Medulla oblongata (tissue), 1 donor: ENCODE measurements around the gene C10orf105.

Experiments
- DNase-seq: peaks from one replicate; pipeline ENCODE4 v3.0.0-alpha.2; 2015; ENCODE audit errors: extremely low spot score

C10orf105 gene

GRCh38 chr10:71716426-71716825 lies 3.2 kb downstream of the C10orf105 start:
- no peak for DNase-seq

- no peak for DNase-seq
Measured at GRCh38 chr10:71715860-71716259, 3.7 kb downstream of the C10orf105 start.

GRCh38 chr10:71715026-71715425 lies 4.6 kb downstream of the C10orf105 start:
- DNase-seq = no peak

- no peak for DNase-seq
Measured at GRCh38 chr10:71714592-71714991, 5.0 kb downstream of the C10orf105 start.

- no peak for DNase-seq
Measured at GRCh38 chr10:71714031-71714410, 5.6 kb downstream of the C10orf105 start.

GRCh38 chr10:71713135-71714030 lies 6.2 kb downstream of the C10orf105 start:
- DNase-seq = peak; percentile 96

GRCh38 chr10:71712572-71713134 lies 6.9 kb downstream of the C10orf105 start:
- DNase-seq = no peak

- DNase-seq = no peak
Measured at GRCh38 chr10:71712170-71712569, 7.4 kb downstream of the C10orf105 start.

GRCh38 chr10:71711052-71711623 lies 8.4 kb downstream of the C10orf105 start:
- DNase-seq = no peak

GRCh38 chr10:71710519-71710918 lies 9.1 kb downstream of the C10orf105 start:
- no peak for DNase-seq

GRCh38 chr10:71708897-71709882 lies 10.4 kb downstream of the C10orf105 start:
- DNase-seq = no peak

GRCh38 chr10:71708301-71708703 lies 11.3 kb downstream of the C10orf105 start:
- peak; percentile 67 for DNase-seq

GRCh38 chr10:71707240-71707789 lies 12.3 kb downstream of the C10orf105 start:
- no peak for DNase-seq

- no peak for DNase-seq
Measured at GRCh38 chr10:71706216-71707121, 13.1 kb downstream of the C10orf105 start.

GRCh38 chr10:71705582-71705981 lies 14.0 kb downstream of the C10orf105 start:
- DNase-seq = no peak

GRCh38 chr10:71704816-71705215 lies 14.8 kb downstream of the C10orf105 start:
- DNase-seq = no peak

- DNase-seq = no peak
Measured at GRCh38 chr10:71703577-71703976, 16.0 kb downstream of the C10orf105 start.

- no peak for DNase-seq
Measured at GRCh38 chr10:71701496-71702132, 18.0 kb downstream of the C10orf105 start.

GRCh38 chr10:71700731-71701368 lies 18.7 kb downstream of the C10orf105 start:
- DNase-seq = no peak
